ENCODE data around the gene DAZAP1.
A peak's percentile ranks its signal among the peaks of the same experiment; 100 is the strongest.

DAZAP1 gene

GRCh38 chr19:1424192-1424955 lies 17.0 kb downstream of the DAZAP1 start:
- DNase-seq (ENCODE audit: low read depth in 2 of 3, low spot score in 2 of 3) = no peak

DNA sequence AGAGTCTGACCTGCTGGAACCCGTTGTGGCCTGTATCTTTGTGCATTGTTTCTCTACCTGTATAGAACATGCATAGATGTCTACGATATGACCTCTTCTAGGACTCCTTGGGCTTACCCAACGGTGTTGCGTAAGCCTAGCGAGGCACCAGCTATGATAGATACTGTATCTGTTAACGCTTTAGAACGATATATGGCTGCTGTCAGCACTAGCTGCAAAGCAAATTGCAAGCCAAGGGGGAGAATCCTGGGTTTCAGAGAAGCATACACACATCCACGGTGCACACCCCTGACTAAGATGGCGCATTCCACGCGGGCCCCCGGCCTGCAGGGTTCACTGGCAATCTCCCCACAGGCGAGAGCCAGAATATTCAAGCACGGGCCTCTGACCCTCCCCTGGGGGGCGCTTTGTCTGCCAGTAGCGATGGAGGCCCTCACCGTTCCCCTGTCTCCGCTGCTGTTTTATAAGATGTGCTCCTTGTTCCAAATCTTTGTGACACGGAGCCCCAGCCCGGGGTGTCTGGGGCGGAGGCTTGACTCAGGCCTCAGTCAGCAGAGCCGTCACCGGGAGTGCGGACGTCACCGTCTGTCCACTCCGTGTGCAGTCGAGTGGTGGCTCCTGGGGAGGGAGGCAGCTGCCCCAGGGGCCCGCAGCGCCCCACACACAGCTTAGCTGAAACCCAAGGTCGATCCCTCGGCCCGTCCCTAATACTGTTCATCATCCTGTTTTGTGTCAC lies 17.9 kb downstream of the DAZAP1 start:
- no peak for DNase-seq (ENCODE audit: low read depth in 2 of 3, low spot score in 2 of 3)

DNA sequence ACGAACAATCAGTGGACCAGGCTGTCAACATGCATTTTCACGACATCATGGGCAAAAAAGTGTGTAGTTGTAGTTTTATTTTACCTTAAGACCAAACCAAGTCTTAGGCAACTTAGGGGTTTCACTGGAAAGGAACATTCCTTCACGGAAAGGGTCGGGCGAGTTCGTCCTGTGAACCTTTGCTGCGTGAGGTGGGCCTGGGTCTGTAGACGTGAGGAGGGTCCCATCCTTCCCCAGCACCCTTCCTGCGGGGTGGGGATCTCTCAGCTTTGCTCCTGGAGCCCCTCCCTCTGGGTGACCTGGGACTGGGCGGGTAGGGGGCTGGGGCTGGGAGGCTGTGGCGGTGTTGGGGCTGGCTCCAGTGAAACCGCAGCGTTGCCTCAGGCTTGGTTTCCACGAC lies 18.5 kb downstream of the DAZAP1 start:
- no peak for DNase-seq (ENCODE audit: low read depth in 2 of 3, low spot score in 2 of 3)

DNA sequence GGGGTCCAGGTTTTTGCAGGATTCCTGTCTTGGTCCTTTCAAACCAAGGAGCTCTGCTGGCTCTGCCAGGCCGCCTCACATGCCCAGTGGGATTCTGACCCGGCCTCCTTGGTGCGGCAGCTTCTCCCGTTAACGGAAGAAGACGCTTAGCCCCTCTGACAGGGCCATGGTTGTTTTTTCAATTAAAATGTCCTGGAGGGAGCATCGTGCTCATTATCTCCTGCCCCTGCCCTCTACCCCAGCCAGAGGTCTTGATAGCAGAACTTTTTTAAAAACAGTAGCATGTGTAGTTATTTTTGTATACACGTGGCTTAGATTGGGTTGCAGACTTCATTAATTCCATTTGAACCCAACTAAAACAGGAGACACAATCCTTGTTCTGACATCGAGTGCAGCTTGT lies 19.4 kb downstream of the DAZAP1 start:
- no peak for DNase-seq (ENCODE audit: low read depth in 2 of 3, low spot score in 2 of 3)

DNA sequence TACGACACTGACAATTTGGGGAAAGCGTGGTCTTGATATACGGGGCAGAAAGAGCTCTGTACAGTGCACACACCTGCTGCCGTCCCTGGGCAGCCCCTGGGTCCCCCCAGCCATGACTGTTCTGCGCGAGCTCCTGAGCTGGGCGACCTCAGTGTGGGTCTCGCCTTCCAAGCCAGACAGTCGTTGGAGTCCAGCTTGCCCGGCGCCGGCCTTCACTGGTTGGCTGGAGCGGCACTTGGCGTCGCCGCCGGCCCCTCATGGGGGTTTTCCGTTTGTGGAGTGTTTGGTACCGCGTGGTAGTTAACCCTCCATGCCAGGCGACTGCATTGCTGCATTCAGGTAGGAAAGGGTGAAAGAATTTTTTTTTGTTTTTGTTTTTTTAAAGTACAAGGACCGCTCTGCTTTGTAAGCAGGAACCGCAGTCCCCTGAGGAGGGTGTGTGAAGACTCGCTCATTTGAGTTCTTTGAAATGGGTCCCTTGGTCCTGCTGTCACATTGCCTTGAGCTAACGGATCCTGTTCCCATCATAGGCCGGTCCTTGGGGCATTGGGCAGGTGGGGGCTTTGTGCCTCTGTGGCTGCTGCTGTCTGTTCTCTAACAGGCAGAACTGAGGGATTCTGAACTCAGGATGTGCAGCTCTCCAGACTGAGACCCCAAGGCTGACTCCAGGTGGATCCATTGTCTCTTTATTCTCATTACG lies 20.0 kb downstream of the DAZAP1 start:
- DNase-seq (ENCODE audit: low read depth in 2 of 3, low spot score in 2 of 3) = no peak

GRCh38 chr19:1428738-1429391 lies 21.5 kb downstream of the DAZAP1 start:
- DNase-seq (ENCODE audit: low read depth in 2 of 3, low spot score in 2 of 3) = no peak

- DNase-seq (ENCODE audit: low read depth in 2 of 3, low spot score in 2 of 3) = no peak
These were observed 22.4 kb downstream of the DAZAP1 start for GRCh38 chr19:1429750-1430149.

DNA sequence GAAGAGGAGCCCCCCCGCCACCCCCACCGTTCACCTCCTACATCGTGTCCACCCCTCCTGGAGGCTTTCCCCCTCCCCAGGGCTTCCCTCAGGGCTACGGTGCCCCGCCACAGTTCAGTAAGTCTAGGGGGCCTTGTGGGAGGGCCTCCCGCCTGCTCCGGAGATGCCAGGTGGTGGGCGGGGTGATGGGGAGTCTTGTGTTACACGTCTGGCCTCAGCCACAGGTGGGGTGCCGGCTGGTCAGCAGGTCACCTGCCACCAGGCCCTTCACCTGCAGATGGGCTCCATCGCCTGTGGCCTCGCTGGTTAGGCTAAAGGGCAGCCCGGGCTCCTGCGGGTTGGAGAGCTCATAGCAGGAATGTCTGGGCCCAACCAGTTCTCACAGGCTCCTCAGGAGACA lies 22.9 kb downstream of the DAZAP1 start:
- no peak for DNase-seq (ENCODE audit: low read depth in 2 of 3, low spot score in 2 of 3)

DNA sequence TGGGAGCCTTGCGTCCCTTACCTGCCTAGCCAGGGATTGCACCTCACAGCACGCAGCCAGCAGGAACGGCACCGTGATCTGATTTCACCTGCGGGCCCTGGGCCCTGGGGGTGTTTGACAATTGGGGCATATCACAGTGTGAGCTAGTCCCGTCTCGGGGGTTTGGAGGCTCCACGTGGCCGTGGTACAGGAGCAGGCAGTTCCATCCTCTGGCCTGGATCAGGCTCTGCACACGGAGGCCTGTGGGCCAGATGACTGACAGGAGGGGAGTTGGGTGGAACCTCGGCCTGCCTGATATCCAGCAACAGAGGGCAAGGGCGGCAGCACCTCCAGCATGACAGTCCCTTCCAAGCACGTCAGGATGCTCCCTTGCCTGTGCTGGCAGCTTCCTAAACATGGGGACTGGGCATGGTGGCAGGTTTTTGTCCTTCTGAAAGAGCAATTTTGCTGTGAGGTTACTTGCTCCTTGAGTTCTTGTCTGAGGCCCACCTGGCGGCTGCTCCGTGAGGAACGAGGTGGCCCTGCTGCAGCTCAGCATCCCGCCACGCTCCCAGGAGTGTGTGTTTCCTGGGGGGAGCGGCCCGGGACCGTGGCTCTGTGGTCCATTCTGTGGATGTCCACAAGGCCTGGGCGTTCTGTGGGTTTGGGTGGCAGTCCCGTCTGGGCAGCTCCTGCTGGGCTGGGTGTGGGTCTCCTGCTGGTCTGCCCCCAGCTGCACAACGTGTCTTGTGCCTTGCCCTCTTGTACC lies 24.5 kb downstream of the DAZAP1 start:
- no peak for DNase-seq (ENCODE audit: low read depth in 2 of 3, low spot score in 2 of 3)

DNA sequence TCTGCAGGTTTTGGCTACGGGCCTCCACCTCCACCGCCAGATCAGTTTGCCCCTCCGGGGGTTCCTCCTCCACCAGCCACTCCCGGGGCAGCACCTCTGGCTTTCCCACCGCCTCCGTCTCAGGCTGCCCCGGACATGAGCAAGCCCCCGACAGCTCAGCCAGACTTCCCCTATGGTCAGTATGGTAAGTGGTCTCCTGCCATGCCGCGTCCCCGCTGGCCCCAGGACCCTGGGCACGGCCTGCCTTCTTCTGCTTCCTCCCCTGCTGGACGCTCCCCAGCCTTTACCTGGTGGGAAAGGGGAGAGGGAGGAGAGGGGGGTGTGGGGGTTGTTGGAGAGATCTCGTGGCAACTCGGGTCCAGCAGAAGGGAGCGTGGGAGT lies 25.1 kb downstream of the DAZAP1 start:
- DNase-seq (ENCODE audit: low read depth in 2 of 3, low spot score in 2 of 3) = no peak

DNA sequence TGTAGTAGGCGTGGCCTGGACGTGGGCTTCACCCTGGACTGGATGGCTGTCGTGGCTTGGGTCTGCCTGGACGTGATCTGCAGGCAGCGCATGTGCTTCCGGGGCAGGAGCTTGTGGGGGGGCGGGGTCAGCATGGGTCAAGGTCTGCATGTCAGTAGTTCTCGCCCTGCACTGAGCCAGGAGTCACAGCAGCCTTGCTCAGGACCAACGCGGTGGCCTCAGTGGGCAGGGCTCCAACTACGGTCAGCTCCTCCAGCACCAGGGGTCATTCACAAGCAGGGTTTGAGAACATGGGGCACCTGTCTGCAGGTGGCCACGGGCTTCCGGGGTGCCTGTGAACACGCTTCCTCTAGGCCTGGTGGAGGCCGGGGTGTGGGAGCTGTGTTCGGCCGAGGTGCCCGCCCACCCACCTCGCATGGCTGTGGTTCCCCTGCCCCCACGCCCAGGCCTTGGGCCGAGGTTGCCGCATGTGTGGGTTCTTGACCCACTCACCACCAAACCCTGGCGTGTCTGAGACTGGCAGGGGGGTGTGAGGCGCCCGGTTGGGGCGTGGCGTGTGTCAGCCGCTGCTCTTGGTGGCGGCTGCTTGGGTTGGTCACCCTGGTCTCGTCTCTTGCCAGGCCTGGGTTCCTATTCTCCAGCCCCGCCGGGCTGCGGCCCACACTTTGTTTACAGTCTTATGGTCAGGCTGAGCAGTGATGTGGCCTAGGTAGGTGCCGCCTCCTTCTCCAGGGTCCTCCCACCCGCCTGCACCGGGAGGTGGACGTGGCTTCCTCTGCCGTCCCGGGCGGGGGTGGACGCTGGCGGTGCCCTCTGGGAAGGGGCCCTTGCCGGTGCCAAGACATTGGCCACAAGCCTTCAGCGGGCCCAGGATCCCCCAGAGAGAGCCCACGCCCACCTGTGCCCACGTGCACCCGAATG lies 26.0 kb downstream of the DAZAP1 start:
- no peak for DNase-seq (ENCODE audit: low read depth in 2 of 3, low spot score in 2 of 3)

DNA sequence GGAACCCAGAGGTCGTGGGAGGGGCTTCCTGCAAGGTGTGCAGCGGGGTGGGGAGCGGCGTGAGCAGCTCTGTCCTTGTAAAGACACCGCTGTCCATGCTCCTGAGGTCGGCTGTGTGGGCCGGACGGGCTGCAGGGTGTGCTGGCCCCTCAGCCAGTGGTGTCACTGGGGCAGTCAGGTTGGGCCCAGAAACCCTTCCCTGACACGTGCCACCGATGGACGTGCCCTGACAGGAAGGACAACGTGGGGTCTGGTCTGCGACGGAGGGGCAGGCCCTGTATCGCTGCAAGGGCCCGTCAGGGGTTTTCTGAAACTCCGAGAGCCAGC lies 26.6 kb downstream of the DAZAP1 start:
- DNase-seq (ENCODE audit: low read depth in 2 of 3, low spot score in 2 of 3) = no peak

DNA sequence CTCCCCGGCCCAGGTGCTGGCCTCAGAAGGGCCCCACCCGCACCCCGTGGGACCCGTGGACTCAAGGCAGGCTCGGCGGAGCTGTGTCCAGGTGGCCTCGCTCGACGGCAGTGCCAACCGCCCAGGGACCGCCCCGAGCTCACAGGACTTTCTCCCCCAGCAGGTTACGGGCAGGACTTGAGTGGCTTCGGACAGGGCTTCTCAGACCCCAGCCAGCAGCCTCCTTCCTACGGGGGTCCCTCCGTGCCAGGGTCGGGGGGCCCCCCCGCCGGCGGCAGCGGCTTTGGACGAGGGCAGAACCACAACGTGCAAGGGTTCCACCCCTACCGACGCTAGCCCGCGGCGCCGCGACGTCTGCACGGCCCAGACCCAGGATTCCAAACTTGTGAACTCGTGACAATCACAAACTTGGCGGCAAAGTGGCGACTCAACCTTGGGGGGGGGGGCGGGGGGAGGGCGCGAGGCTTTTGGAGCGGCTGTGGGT lies 27.2 kb downstream of the DAZAP1 start:
- no peak for DNase-seq (ENCODE audit: low read depth in 2 of 3, low spot score in 2 of 3)

DNA sequence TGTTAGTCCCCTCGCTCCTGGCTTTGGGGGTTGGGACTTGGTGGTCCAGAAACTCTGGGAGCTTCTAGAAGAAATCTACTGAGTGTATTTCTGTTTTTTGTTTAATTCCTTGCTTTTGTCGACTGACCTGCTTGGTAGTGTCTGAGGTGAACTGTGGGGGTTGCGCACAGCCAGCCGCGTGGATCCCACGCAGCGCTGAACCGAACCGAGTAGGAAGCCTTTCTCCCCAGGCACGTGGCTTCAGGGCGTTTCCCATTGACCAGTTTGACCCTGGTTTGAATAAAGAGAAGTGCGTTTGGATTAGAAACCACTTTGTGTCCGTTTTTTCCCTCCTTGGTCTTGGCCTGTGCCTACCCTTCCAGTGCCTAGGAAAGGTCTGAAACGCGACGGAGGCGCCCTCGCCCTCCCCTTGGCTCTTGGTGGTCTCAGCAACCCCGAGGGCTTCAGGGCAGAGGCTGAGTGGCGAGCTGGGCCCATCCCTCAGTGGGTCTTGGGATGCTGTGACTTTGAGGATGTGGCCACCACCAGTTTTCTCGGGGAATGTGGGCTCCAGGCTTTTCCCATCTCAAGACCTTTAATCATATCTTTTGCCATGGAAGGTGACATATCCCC lies 28.1 kb downstream of the DAZAP1 start:
- no peak for DNase-seq (ENCODE audit: low read depth in 2 of 3, low spot score in 2 of 3)

DNA sequence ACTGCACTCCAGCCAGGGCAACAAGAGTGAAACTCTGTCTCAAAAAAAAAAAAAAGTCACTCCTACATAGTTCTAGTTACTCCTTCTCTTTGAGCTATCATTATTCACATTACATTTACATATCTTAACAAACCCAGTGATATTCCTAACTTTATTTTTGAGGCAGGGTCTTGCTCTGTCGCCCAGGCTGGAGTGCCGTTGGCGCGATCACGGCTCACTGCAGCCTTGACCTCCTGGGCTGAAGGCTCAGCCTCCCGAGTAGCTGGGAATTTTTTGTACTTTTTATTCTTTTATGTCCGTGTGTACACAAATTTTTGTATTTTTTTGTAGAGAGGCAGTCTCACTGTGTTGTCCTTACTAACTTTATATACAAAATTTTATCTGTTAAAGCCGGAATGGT lies 30.2 kb downstream of the DAZAP1 start:
- no peak for DNase-seq (ENCODE audit: low read depth in 2 of 3, low spot score in 2 of 3)

GRCh38 chr19:1438035-1438932 lies 30.9 kb downstream of the DAZAP1 start, which contains the start of gene RPS15:
TSS of gene RPS15 (plus strand) at chr19:1438396. CDS start at chr19:1438426, 30 bp downstream.
- DNase-seq (ENCODE audit: low read depth in 2 of 3, low spot score in 2 of 3) = peak; percentile 86 to 94 (median 94)

DNA sequence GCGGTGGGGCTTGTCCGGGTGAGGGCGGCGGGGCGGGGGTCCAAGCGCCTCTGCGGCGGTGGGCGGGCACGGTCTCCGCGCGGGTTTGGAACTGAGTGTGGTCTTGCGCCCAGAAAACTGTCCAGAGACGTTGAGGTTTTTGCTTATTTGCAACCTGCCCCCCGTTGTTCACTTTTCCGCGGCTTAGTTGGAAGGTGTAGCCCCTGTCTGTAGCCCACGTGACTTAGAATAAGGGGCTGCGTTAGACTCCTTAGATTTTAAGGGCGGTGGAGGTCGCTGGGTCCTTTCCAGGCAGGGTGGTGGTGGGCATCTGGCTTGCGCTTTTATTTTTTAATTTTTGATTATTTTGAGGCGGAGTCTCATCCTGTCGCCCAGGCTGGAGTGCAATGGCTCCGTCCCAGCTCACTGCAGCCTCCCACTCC lies 31.6 kb downstream of the DAZAP1 start:
- no peak for DNase-seq (ENCODE audit: low read depth in 2 of 3, low spot score in 2 of 3)

Measured in activated CD8-positive, alpha-beta memory T cell treated with anti-CD3 and anti-CD28 coated beads for 48 hours (primary cell).